ENCODE measurements around the gene S100PBP. TPM values are rescaled to one million over a fixed set of nuclear protein-coding genes. Genes with fewer than 3 reads are reported as not detected.

Gene S100PBP
- polyA plus RNA-seq (2011; rRNA removed) (32.2 and 43.7 TPM in 2 replicates), polyA minus RNA-seq (2011; rRNA and poly(A)+ RNA removed) (25.1 and 38.3 TPM in 2 replicates)

- peak; percentile 93 for DNase-seq (ENCODE audit: low read depth, low spot score)
- Histone ChIP-seq H3K9me3 (ENCODE audit: control insufficient read depth, insufficient read depth, low read length) (no peaks in the 10 kb centered on the region; the same call in 1 of the 2 replicates), H3K27me3 (ENCODE audit: control insufficient read depth, insufficient read depth, low read length) (no peaks in the 10 kb centered on the region), H3K27ac (ENCODE audit: low read depth, low read length) (peak within 1 kb of the TSS; percentile 97), H3K4me3 (ENCODE audit: low read depth, low read length) (peak within 1 kb of the TSS; percentile 98)
- TF ChIP-seq, protein P1, sequence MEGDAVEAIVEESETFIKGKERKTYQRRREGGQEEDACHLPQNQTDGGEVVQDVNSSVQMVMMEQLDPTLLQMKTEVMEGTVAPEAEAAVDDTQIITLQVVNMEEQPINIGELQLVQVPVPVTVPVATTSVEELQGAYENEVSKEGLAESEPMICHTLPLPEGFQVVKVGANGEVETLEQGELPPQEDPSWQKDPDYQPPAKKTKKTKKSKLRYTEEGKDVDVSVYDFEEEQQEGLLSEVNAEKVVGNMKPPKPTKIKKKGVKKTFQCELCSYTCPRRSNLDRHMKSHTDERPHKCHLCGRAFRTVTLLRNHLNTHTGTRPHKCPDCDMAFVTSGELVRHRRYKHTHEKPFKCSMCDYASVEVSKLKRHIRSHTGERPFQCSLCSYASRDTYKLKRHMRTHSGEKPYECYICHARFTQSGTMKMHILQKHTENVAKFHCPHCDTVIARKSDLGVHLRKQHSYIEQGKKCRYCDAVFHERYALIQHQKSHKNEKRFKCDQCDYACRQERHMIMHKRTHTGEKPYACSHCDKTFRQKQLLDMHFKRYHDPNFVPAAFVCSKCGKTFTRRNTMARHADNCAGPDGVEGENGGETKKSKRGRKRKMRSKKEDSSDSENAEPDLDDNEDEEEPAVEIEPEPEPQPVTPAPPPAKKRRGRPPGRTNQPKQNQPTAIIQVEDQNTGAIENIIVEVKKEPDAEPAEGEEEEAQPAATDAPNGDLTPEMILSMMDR (IDR thresholded peaks at IDR 0.05; ENCODE audit: low read depth, low read length), result no peak
- POLR2A ChIA-PET, result interaction anchor here (0.5 to 1.8 kb wide), 3 partner anchors 20 to 114 kb away, joined by 3 to 7 read pairs (median 4); no protein-coding TSS in a partner anchor
- CTCF ChIA-PET, result no interaction called here
These were observed at the start of gene S100PBP, which contains the start of gene YARS1 for GRCh38 chr1:32817159-32817814. Gene S100PBP (plus strand): TSS chr1:32817653. CDS start chr1:32826100, 8,447 bp downstream. Gene YARS1 (minus strand): TSS chr1:32817358. CDS start chr1:32817244, 114 bp downstream.

- Histone ChIP-seq H3K27ac (ENCODE audit: low read depth, low read length) (no peak overlapping the region), H3K27me3 (ENCODE audit: control insufficient read depth, insufficient read depth, low read length) (no peaks in the 10 kb centered on the region), H3K9me3 (ENCODE audit: control insufficient read depth, insufficient read depth, low read length) (no peaks in the 10 kb centered on the region; the same call in 1 of the 2 replicates), H3K4me3 (ENCODE audit: low read depth, low read length) (no peak overlapping the region)
- TF ChIP-seq, protein P1 (IDR thresholded peaks at IDR 0.05; ENCODE audit: low read depth, low read length), result no peak
- ChIA-PET POLR2A (interaction anchor here (0.6 to 1.5 kb wide), 2 partner anchors 65 to 432 kb away, joined by 3 to 5 read pairs; partner anchors contain the start of gene MARCKSL1), CTCF (interaction anchor here (1.0 to 9.6 kb wide), 3 partner anchors 56 to 57 kb away, joined by 3 to 133 read pairs (median 3); no protein-coding TSS in a partner anchor)
- DNase-seq (ENCODE audit: low read depth, low spot score), result no peak
These were observed 49.2 kb upstream of the S100PBP start for GRCh38 chr1:32768110-32768850.

GRCh38 chr1:32769524-32770220, 47.8 kb upstream of the S100PBP start:
- Histone ChIP-seq H3K4me3 (ENCODE audit: low read depth, low read length) (no peak overlapping the region), H3K9me3 (ENCODE audit: control insufficient read depth, insufficient read depth, low read length) (no peaks in the 10 kb centered on the region; the same call in 1 of the 2 replicates), H3K27ac (ENCODE audit: low read depth, low read length) (no peak overlapping the region), H3K27me3 (ENCODE audit: control insufficient read depth, insufficient read depth, low read length) (peaks cover 2% of the 10 kb centered on the region)
- ChIA-PET POLR2A (interaction anchor here (1.0 to 1.5 kb wide), 2 partner anchors 16 to 66 kb away, joined by 3 to 5 read pairs; no protein-coding TSS in a partner anchor), CTCF (interaction anchor here (0.5 to 9.6 kb wide), 6 partner anchors 57 to 952 kb away, joined by 3 to 133 read pairs (median 4); no protein-coding TSS in a partner anchor)
- no peak for DNase-seq (ENCODE audit: low read depth, low spot score)
- TF ChIP-seq, protein P1 (IDR thresholded peaks at IDR 0.05; ENCODE audit: low read depth, low read length), result no peak

GRCh38 chr1:32770221-32770731, 47.2 kb upstream of the S100PBP start:
- Histone ChIP-seq H3K9me3 (ENCODE audit: control insufficient read depth, insufficient read depth, low read length) (no peaks in the 10 kb centered on the region; the same call in 1 of the 2 replicates), H3K27me3 (ENCODE audit: control insufficient read depth, insufficient read depth, low read length) (peaks cover 2% of the 10 kb centered on the region), H3K27ac (ENCODE audit: low read depth, low read length) (no peak overlapping the region), H3K4me3 (ENCODE audit: low read depth, low read length) (no peak overlapping the region)
- ChIA-PET CTCF (interaction anchor here (1.3 to 9.6 kb wide), 2 partner anchors 58 to 369 kb away, joined by 4 to 133 read pairs; no protein-coding TSS in a partner anchor), POLR2A (interaction anchor here (1.5 kb wide), 1 partner anchor 67 kb away, joined by 5 read pairs; no protein-coding TSS in a partner anchor)
- TF ChIP-seq, protein P1 (IDR thresholded peaks at IDR 0.05; ENCODE audit: low read depth, low read length), result no peak
- no peak for DNase-seq (ENCODE audit: low read depth, low spot score)

All from AG04450 (cell line).